ENCODE measurements around the gene HSPG2.

Gene HSPG2

DNA sequence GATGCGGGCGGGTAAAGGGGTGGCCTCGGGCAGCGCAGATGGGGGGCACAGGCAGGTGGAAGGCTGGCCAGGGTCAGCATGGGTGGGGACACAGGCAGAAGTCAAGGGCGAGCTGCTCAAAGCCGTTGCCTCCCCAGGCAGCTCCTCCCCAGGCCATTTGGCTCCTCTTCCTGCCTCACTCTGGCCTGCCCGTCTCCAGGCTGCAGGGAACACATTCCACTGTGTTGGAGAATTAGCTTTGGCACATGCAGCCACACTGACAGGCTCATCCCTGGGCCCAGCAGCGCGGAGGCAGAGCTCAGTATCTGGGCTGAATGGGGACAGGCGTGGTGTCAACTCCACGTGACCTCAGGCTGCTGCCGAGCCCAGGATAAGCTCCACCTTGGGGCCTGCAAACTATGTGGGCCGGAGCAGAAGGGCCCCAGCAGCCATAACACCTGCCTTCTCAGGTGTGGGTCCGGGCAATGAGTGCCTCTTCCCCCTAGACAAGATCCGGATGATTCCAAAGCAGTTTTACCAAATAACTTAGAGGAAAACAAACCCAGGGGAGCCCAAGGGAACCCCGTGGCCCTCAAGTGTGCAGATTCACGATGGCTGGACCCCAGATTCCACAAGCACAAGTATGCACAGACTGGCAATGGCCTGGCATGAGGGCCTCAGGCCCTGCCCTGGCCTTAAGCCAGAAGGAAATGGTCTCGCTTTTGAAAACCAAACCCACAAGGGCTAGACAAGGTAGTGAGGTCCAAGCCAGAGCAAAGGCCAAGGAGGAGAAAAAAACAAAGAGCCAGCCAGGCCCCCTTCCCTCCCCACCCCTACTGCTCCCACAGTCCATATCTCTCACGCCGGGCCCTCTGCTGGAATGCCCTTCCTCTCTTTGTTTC, 40.2 kb downstream of the HSPG2 start:
- DNase-seq = no peak

DNA sequence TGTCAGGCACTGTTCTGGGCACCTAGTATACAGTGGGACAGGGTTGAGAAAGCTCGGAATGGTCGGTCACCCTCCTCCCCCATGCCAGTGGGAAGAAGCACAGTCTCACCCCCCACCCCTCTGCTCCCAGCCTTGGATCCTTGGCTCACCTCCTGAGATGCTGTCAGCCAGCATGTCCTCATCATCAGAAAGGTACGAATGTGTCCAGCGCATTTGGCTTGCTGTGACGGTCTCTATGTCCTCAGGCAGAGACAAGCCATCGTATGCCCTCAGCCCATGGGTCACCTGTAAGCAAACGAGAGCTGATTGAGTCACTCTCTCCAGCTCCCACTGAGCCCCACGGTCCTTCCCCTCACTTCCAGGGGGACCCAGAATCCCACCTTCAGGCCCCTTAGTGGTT, 41.1 kb downstream of the HSPG2 start:
- no peak for DNase-seq

- DNase-seq = no peak
These were observed 42.9 kb downstream of the HSPG2 start for GRCh38 chr1:21894034-21894881.

DNA sequence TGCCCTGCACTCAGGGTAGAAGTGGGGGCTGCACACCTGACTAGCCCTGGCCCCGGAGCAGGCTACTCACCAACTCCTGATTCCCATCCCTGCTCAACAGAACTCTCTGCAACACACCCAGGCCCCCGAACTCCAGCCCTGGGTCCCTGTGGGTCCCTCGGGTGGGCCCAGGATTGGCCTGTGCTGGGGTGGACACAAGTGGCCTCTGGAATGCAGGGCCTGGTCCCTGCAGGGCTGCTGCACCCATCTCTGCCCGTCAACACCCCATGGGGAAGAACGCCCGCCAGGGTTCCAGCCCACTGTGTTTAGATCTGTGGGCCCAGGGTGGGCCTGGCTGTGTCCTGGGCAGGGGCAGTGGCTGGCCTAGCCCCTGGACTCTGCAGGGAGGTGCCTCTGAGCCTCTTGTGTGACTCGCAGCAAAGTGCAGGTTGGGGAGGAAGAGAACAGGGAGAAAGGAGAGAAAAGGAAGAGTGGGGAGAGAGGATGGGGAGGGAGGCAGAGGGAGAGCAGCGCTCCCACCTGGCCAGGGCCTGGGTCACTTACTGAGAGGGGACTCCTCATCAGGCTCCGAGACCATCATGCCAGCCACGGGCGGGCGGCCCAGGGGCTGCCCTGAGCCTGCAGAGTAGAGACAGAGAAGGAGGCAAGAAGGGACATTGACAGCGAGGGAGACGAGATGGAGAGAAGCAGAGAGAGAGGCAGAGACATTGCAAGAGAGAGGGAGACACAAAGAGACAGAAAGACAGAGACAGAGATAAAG, 43.9 kb downstream of the HSPG2 start:
- DNase-seq = no peak

DNA sequence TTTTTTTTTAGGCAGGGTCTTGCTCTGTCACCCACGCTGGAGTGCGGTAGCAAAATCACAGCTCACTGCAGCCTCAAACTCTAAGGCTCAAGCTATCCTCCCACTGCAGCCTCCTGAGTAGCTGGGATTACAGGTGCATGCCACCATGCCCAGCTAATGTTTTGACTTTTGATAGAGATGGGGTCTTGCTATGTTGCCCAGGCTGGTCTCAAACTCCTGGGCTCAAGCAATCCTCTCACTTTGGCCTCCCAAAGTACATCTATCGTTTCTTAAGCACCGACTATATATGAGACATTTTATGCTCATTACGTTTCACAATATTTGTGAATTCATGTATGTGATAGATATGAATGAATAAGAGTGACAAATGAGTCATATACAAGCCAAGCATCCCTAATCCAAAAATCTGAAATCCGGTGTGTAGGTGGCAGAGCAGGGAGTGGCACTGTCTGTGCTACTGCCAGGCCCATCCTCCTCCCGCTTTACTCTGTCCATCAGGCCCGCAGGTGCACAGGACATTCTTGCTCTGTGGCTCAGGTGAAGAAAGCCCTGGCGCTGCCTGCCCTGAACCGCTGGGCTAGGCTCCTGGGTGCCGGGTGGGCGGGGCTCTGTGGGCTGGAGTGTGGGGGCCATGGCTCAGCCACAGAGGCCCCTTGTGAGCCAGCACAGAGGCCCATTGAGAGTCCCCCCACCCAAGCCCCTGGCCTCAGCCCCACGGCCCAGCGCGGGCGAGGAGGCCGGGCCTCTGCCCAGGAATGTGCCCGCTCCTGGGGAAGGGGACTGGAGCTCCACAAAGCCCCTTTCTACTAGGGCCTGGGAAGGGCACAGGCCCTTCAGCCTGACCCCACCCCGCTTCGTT, 45.3 kb downstream of the HSPG2 start:
- DNase-seq = no peak

DNA sequence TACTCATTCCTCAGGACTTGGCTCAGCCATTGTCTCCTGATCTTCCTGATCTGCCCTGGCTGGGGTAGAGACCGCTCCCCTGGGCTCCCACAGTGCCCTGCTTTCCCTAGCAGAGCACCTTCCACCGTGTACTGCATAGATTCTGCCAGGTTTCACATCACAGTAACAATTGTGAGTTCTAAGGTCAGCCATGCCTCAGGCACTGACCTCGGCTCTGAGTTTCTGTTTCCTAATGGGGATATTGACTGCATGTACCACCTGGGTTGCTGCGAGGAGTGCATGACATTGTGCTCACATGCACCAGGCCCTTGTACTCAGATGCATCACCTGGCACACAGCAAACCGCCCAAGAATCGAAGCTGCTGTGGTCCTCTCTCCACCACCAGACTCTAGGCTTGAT, 46.0 kb downstream of the HSPG2 start:
- no peak for DNase-seq

- no peak for DNase-seq
These were observed 48.6 kb downstream of the HSPG2 start for GRCh38 chr1:21888500-21888899.

DNA sequence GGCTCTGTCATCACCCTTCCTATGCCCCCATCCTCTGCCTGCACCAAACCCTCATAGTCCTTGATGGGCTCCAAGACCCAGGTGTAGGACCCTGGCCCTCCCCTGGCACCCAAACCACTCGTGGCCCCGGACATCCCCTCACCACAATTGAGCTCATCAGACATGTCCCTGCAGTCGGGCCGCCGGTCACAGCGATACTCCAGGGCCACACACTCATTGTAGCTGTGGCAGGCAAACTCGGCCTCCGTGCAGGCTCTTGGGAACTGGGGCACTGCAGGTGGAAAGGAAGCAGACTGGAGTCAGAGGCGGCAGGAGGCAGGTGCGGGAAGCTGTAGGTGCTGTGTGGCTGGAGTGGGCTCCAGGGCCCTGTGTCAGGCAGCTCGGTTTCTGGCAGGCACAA, 49.3 kb downstream of the HSPG2 start:
- no peak for DNase-seq

- DNase-seq = no peak
These were observed 49.8 kb downstream of the HSPG2 start for GRCh38 chr1:21887216-21887736.

DNA sequence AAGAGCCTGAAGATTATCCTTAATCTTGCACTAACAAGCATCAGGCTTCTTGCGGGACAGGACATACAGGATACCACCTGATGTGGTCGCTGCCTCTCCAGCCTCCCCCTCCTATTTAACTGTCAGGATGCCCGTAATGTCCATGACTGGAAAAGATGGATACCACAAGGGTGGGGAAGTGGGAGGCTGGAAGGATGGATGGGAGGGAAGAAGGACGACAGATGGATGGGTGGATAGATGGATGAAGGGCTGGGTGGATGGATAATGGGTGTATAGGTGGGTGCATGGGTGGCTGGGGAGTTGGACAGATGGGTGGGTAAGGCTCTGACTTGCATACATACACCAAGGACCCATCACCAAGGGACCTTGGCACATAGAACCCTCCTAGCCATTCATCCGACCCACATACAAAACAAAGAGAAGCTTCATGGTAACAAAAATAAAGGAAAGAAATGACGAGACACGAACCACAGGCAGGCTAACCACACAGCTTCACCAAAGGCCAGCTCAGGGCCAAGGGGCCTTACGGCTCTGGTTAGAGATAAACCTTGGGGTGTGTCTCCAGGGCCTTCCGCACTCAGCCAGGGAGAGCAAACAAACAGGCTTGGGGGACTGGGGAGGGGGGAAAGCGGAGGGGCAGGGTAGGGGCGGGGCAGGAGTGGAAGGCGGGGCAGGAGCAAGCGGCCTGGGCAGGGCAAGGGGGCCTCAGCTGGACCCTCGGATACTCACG, 50.5 kb downstream of the HSPG2 start:
- DNase-seq = no peak

DNA sequence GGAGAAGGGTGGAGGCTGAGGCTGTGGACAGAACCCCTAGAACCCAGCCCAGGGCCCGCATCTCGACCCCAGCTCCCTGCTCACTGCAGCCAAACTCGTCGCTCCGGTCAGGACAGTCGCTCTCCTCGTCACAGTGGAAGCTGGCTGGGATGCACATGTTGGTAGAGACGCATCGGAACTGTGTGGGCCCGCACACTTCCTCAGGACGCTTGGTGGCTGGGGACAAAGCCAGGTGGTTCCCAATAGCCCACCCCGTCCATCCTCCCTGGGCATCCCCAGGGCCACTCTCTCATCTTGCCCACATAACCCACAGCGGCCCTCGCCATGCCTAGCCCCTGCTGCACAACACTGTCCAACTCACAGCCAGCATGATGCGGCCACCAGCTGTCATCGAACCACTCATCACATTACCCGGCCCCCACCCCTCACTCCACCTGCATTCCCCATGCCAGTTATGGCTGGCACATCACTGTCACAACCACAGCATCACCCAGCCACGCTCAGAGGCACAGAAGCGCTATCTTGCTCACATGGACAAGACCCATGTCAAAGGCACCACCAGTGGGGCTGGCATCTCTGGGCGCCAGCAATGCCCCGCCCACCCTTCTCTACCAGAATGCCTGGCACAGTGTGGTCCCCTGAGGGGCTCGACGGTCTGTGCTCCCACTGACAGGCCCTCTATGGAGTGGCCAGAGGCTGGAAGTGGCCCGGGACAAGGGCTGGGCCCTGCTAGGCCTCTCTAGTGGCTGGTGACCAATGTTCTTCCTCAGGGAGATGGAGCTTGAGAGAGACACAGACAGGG, 51.7 kb downstream of the HSPG2 start:
- DNase-seq = no peak

GRCh38 chr1:21884456-21885235, 52.5 kb downstream of the HSPG2 start:
- no peak for DNase-seq

DNA sequence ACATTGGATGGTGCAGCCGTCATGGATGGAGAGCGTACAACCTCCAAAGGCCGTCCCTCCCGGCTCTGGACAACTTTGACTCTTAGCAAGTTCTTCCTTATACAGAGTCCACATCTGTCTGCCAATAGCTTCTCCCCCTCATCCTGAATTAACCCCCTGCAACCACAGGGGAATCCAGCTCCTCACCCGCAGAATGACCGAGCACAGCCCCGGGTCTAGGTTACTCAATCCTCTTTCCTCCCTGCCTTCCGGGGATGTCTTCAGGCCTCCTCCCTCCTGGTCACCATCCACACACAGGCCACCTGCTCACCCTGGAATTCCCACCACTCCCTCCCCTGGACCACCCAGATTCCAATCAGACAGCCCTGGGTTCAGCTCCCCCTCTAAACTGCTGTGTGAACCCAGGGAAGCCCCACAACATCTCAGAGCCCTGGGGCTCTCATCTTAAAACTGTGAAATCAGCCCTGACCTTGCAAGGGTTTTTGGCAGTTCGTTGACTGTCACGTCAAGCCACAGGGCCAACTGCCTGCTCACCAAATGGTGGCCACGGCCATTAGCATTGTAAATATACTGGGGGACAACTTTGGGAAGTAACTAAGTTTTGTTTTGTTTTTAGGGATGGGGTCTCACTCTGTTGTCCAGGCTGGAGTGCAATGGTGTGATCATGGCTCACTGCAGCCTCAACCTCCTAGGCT, 54.2 kb downstream of the HSPG2 start:
- no peak for DNase-seq

DNA sequence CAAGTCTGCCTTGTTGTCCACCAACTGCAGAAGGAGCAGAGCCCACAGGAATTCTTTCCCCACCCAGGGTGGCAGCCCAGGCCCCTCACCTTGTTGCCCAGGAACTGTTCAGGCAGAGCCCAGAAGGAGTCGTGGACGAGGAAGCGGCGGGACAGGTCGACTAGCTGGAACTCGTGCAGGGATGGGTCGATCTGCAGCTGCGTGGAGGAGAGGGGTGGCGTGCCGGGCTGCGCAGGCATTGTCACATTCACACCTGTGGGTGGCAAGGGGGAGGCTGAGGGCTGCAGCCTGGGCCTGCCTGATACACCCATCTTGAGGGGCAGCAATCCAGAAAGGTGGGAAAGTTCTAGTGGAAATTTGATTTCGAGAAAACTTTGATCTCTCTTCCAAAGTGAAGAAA, 55.9 kb downstream of the HSPG2 start:
- DNase-seq = no peak

GRCh38 chr1:21880619-21880970, 56.5 kb downstream of the HSPG2 start:
- DNase-seq = no peak

DNA sequence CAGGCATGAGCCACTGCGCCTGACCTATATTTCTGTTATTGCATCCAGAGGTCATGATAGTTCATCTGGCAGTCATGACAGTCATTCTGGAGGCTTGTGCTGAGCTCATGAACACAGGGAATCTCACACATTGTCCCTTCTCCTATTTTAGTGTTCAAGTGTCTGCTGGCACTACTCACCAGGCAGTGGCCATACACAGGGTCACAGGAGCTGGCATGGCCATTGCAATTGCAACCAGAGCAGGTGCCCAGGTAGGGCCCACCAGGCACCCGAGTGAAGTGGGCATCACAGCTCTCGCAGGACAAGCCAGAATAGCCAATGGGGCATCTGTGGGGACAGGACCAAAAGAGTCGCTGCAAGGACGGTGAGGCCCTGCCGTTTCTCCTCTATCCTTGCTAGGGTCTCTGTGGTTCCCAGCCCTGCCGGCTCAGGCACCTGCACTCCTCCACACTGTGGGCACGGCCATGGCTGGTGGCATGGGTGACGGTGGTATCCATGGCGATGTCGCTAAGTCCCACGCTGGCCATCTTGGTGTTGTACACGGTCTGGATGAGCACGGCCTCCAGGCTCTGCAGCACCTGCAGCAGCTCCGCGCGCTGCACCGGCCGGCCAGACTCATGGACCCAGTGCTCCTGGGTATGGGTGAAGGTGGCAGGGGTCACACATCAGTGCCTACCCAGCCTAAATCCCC, 57.0 kb downstream of the HSPG2 start:
- DNase-seq = no peak

- DNase-seq = no peak
These were observed 58.2 kb downstream of the HSPG2 start for GRCh38 chr1:21878840-21879478.

Measured in activated effector memory CD4-positive, alpha-beta T cell treated with Interleukin-2 at 50 U/mL for 16 hours (primary cell).